CD4-positive, alpha-beta T cell treated with Interferon gamma for 1 hour (primary cell): ENCODE results near the gene NFATC1.

Source experiments
- DNase-seq: peaks from one replicate; pipeline ENCODE4 v3.0.0-alpha.2; 2020

The NFATC1 gene

DNA sequence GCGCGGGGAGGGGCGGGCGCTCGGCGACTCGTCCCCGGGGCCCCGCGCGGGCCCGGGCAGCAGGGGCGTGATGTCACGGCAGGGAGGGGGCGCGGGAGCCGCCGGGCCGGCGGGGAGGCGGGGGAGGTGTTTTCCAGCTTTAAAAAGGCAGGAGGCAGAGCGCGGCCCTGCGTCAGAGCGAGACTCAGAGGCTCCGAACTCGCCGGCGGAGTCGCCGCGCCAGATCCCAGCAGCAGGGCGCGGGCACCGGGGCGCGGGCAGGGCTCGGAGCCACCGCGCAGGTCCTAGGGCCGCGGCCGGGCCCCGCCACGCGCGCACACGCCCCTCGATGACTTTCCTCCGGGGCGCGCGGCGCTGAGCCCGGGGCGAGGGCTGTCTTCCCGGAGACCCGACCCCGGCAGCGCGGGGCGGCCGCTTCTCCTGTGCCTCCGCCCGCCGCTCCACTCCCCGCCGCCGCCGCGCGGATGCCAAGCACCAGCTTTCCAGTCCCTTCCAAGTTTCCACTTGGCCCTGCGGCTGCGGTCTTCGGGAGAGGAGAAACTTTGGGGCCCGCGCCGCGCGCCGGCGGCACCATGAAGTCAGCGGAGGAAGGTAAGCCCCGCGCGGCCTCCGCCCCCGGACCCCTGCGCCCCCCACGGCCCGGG lies at the start of gene NFATC1:
TSS of gene NFATC1 (plus strand) at position 170 of the 644 bp plus-strand sequence. CDS start at position 465, 295 bp downstream.
- peak; percentile 85 for DNase-seq

DNA sequence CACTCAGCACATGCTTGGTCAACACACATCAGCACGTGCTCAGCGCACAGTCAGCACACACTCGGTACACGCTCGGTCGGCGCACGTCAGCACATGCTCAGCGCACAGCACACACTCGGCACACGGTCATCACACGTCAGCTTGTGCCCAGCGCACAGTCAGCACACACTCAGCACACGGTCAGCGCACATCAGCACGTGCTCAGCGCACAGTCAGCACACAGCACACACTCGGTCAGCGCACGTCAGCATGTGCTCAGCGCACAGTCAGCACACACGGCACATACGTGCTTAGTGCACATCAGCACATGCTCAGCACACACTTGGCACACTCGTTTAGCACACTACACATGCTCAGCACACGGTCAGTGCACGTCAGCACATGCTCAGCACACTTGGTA lies 49.7 kb upstream of the NFATC1 start:
- no peak for DNase-seq

DNA sequence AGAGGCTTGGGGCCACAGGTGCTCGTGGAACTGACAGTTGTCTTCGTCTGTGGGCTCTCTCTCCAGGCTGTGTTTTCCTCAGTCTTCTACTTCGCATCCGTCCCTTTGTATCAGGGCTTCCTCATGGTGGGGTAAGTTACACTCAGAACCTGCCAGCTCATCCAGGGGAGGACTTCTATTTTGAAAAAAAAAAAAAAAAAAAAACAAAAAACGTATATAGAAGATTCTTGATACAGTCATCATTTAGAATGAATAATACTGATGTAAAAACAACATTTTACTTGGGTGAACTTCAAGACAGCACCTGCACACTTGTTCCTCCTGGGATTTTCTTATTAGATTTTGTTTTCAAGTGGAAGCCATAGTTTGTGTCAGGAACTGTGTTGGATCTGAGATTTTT lies 47.7 kb upstream of the NFATC1 start:
- no peak for DNase-seq

DNA sequence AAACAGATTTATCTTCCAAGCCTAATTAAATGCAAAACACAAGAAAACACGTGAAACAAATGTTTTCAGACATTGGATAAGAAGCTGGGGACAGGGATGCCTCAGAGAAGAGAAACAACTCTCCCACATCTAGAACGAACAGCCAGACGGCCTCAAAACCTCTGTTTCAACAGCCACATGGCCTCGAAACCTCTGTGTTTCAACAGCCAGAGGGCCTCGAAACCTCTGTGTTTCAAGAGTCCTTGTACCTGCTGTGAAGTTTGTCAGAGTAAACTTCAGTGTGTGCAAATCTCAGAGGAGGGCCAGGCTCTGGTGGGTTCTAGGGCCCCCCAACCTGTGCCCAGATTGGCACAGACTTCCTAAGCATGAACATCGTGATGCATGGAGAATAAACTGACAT lies 43.3 kb upstream of the NFATC1 start:
- DNase-seq: no peak

GRCh38 chr18:79353267-79353666 lies 42.5 kb upstream of the NFATC1 start:
- DNase-seq: no peak

- no peak for DNase-seq
Observed at GRCh38 chr18:79354350-79354749, 41.4 kb upstream of the NFATC1 start.

DNA sequence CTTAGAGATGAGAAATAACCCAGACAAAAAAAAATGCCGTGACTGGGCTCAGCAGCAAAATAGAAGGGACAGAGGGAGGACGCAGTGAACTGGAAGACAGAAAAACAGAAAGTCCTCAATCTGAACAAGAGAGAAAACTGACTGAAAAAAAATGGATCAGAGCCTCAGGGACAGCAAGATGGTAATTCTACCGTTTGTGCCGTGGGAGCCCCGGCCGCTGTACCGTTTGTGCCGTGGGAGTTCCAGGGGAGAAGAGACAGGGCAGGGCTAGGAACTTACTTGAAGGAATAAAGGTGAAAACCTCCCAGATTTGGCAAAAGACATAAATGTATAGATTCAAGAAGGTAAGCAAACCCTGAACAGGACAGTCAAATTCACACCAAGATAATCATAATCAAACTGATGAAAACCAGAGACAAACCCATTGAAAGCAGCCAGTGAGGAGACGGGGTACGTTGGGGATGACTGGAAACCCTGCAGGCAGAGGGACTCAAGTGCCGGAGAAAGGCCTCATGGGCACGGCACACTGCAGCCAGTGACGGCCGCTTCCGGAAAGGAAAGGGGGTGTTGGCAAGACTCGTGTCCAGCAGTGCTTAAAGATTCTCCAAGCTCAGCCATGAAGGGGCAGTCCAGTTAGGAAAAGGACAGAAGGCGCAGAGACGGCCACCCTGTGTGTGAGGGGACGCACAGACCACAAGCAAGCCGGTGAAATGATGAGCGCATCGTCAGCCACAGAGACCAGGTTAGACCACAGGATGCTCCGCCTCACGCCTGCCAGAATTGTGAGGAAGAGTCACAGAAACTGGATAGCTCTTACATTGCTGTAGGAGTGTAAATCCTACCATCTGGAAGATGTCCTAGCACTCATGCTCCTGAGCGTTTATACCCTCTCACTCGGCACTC lies 40.0 kb upstream of the NFATC1 start:
- DNase-seq: no peak

- no peak for DNase-seq
Observed at GRCh38 chr18:79356435-79356834, 39.3 kb upstream of the NFATC1 start.

- DNase-seq: no peak
Observed at GRCh38 chr18:79360933-79361332, 34.8 kb upstream of the NFATC1 start.

DNA sequence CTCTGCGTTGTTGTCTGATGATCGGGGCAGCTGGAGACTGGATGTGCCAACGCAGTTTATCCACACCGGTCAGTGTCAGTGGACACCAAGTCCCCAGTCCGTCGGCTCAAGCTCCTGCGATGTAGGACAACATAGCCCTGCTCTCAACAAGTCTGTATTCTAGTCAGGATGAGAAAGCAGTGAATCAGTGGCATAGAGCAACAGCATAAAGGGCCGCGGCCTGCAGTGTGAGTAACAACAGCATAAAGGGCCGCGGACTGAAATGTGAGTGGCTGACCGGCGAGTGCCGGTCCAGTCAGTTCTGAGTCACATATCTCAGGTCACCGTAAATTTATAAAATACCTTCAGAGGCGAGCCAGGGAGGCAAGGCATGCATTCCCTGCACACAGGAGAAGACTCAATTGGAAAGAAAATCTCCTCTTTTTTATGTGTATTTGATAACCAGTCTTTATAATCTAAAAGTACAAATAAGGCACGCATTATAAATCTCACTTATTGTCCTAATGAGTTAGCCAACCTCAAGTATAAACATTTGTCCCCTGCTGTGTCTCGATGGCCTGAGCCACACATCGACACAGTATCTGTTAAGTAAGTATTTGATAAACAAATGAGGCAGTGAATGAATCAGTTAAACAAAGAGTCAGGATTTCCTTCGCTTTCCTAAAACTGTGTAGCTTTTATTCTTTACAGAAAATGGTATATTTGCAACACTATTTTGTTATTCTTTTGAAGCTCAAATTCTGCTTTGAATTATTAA lies 33.8 kb upstream of the NFATC1 start:
- no peak for DNase-seq

DNA sequence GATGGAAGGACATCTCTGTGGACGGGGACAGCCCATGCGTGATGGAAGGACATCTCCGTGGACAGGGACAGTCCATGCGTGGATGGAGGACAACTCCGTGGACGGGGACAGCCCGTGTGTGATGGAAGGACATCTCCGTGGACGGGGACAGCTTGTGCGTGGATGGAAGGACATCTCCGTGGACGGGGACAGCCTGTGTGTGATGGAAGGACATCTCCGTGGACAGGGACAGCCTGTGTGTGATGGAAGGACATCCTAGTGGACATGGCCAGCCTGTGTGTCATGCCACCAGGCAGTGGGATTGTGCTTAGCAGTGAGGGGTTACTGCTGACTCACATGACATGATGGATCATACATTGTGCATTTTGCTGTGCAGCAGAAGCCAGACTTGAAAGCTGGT lies 30.0 kb upstream of the NFATC1 start:
- DNase-seq: no peak

DNA sequence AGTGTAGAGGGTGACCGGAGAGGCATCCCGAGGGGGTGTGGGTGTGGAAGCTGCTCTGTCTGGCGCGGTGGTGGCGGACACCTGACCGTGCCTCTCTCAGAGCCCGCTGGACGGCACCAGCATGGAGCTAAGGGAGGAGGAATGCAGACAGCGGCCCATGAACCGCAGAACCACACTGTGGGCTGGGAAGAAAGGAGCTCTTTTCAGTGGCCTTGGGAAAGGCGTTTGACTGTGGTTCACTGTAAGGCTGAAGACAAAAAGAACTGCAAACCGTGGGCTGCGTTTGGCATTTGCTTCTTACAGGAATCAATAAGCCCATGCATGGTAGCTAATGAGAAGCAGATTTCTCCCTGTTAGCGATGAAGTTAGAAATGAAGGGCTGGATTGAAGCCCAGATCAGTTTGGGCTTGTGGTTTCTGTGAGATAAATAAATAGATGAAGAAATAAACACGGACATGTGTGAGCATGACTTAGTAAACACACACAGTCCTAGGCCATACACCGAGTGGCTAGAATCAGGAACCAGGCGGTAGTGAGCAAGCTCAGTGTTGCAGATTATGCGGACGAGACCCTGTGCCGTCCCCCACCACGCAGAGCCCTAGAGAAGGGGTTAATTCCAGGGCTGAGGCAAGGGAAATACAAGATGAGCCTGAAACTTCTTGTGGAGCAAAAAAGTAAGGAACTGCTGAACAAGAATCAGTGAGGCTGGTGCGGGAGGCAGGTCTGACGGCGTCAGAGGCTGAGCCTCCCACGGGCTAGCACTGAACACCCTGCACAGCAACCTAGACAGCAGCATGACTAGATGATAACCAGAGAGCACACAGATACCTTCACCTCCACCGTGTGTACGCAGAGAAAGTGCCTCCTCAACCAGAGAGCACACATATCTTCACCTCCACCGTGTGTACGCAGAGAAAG lies 29.3 kb upstream of the NFATC1 start:
- DNase-seq: no peak

DNA sequence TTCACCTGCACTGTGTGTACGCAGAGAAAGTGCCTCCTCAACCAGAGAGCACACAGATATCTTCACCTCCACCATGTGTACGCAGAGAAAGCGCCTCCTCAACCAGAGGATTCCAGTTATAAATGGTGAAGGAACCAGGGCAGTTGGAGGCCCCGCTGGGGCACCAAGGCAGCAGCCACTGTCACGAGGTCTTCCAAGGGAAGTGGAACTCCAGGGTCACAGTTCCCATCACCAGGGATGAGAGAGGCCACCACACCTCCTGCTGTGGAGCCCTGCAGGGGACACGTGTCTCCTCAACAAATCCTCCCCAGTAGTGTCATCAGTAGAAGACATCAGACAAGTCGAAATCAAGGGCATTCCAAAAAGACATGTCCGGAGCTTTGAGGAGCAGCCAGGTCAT lies 28.2 kb upstream of the NFATC1 start:
- no peak for DNase-seq

DNA sequence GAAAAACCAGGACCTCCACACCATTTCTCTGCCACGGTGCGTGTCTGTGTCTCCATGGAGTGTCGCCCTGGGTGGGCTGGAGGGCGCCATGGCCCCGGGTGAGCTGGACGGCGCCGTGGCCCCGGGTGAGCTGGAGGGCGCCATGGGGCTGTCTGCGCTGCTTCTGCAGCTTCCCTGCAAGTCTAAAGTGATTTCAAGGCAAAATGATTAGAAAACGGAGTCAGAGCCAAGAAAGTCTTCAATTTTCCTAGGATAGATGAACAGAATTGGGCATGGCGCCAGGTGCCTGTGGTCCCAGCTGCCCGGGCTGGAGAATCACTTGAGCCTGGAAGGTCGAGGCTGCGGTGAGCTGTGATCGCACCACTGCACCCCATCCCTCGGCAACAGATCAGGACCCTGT lies 27.7 kb upstream of the NFATC1 start:
- no peak for DNase-seq

DNA sequence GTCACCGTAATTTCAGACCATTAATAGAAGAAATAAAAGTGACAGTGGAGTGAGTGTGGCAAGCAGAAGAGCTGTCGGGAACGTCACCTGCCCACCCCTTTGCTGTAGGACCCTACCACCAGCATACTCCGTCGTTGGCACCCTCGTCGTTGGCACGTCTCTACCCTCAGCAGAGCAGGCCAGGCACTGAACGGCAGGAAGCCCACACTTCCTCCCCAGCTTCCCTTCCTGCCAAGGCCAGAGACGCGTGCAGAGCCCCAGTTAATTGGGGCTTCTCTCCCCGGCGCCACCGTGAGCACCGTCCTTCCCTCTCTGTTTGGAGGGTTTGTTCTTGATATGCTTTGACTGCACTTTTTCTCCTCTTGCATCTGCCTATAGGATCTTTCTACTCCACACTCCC lies 27.0 kb upstream of the NFATC1 start:
- no peak for DNase-seq

- DNase-seq: no peak
Observed at GRCh38 chr18:79371561-79372121, 24.1 kb upstream of the NFATC1 start.

DNA sequence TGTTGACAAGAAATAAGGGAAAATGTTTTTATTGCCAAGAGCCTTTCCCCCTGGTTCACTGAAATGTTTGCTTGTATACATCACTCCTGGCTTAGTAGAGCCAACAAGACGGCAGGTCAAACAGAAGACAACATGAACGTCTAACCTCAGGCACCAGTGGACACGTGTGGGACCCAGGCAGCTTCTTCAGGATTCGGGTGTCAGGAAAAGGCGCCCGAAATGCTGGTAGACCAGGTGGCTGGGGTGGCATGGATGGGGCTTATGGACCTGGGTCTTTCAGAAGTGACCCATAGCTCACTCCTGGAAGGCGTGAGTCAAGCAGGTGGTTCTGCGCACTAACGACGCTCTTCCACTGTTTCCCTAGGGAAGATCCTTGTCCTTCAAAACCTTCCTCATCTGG lies 23.3 kb upstream of the NFATC1 start:
- no peak for DNase-seq

DNA sequence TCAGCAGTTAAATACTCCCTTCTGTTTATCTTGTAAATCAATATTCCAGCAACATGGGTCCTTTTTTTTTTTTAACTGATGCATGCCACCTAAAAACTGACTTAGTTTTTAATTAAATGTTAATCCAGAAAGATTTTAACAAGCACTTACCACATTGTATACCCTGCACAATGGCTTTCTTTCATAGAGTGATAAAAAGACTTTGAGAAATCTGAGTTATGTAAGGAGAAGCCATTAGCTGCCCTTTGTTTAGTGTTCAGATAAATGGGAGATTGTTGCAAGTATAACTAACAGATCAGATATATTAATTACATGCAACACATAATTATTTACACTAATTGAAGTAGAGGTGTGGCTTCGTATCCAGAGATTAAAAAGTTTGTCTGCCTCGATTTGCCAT lies 22.7 kb upstream of the NFATC1 start:
- no peak for DNase-seq

- DNase-seq: no peak
Observed at GRCh38 chr18:79373736-79374135, 22.0 kb upstream of the NFATC1 start.

- peak; percentile 42 for DNase-seq
Observed at GRCh38 chr18:79374408-79375171, 21.1 kb upstream of the NFATC1 start.

- no peak for DNase-seq
Observed at GRCh38 chr18:79375441-79376154, 20.1 kb upstream of the NFATC1 start.
